AG09309 (cell line): ENCODE measurements around the gene WDR54.

ENCODE experiments used
- DNase-seq: peaks from one replicate; pipeline ENCODE4 v3.0.0-alpha.2; 2010; ENCODE audit warnings: low read depth
- H3K4me3 ChIP-seq: 2 replicates; pipeline ENCODE4 v1.5.1; 2011; ENCODE audit warnings: mild to moderate bottlenecking, low read depth, low read length, moderate library complexity; ENCODE audit not compliant: control insufficient read depth
- TF ChIP-seq, protein P1 (sequence below): IDR thresholded peaks from 2 replicates; pipeline ENCODE4 v1.5.1; 2011; ENCODE audit warnings: mild to moderate bottlenecking, low read depth, low read length, inconsistent platforms; ENCODE audit not compliant: insufficient read depth, control insufficient read depth; ENCODE audit errors: missing control alignments

The WDR54 gene

GRCh38 chr2:74378007-74378406 lies 43.5 kb upstream of the WDR54 start:
- H3K4me3 ChIP-seq, result no peak overlapping the region
- DNase-seq, result no peak
- TF ChIP-seq, protein P1, sequence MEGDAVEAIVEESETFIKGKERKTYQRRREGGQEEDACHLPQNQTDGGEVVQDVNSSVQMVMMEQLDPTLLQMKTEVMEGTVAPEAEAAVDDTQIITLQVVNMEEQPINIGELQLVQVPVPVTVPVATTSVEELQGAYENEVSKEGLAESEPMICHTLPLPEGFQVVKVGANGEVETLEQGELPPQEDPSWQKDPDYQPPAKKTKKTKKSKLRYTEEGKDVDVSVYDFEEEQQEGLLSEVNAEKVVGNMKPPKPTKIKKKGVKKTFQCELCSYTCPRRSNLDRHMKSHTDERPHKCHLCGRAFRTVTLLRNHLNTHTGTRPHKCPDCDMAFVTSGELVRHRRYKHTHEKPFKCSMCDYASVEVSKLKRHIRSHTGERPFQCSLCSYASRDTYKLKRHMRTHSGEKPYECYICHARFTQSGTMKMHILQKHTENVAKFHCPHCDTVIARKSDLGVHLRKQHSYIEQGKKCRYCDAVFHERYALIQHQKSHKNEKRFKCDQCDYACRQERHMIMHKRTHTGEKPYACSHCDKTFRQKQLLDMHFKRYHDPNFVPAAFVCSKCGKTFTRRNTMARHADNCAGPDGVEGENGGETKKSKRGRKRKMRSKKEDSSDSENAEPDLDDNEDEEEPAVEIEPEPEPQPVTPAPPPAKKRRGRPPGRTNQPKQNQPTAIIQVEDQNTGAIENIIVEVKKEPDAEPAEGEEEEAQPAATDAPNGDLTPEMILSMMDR, result no peak

- TF ChIP-seq, protein P1, result no peak
- DNase-seq, result peak; percentile 14
- H3K4me3 ChIP-seq, result peak within 1 kb of the TSS; percentile 40
Measured at GRCh38 chr2:74379851-74380789, 41.4 kb upstream of the WDR54 start, which contains the start of gene DCTN1. TSS of gene DCTN1 (minus strand) at chr2:74380311. CDS start at chr2:74380037, 274 bp downstream.

DNA sequence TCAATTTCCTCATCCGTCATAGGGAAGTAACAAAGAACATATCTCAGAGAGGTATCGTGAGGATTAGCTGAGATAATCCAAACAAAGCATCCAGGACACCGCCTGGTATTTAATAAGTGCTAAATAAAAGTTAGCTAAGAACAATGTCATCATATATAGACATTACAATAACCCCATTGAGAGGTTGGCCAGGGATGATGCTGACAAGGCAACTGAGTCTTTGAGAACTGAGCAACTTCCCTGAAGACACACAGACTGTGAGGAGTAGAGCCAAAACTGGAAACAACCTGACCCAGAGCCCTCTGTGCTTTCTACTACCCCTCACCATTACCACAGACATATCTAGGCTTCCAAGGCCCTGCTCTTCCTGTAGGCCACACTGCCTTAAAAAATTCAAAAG lies 39.8 kb upstream of the WDR54 start:
- H3K4me3 ChIP-seq, result no peak overlapping the region
- TF ChIP-seq, protein P1, result no peak
- DNase-seq, result no peak

GRCh38 chr2:74383254-74383653 lies 38.3 kb upstream of the WDR54 start:
- DNase-seq, result peak; percentile 27
- TF ChIP-seq, protein P1, result no peak
- no peak overlapping the region for H3K4me3 ChIP-seq

DNA sequence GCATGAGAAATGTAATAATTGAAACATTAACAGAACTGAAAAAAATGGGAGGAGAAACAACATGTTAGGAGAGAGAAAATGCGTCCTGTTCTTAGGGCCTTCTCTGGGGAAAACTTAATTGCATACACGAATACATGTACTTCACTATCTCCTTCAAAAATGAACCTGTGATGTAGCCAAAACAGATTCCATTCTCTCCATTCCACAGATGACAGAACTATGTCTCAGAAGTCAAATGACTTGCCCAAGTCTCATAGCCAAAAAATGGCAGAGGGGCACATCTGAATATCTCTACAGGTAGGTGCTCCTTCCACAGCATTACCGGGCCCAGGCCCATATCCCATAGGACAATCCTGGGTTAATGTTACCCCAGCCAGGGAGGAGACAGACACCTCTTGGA lies 37.5 kb upstream of the WDR54 start:
- H3K4me3 ChIP-seq, result no peak overlapping the region
- no peak for DNase-seq
- TF ChIP-seq, protein P1, result no peak

GRCh38 chr2:74385396-74385795 lies 36.1 kb upstream of the WDR54 start:
- TF ChIP-seq, protein P1, result no peak

More at GRCh38 chr2:74385396-74385795, 36.1 kb upstream of the WDR54 start:
- DNase-seq, result no peak
- H3K4me3 ChIP-seq, result no peak overlapping the region
